SK-N-SH (cell line): ENCODE results near the gene SYNJ1.

Source experiments
- CTCF ChIP-seq: fragments of 200-600 bp; sonication (generic); IDR thresholded peaks from 2 replicates; pipeline ENCODE4 v1.6.1; 2017; ENCODE audit warnings: antibody characterized with exemption, mild to moderate bottlenecking, moderate library complexity
- FOSL2 ChIP-seq: IDR thresholded peaks from 2 replicates; pipeline ENCODE4 v1.4.0; 2012; ENCODE audit warnings: low read depth, mild to moderate bottlenecking, moderate library complexity, borderline replicate concordance
- YY1 ChIP-seq: IDR thresholded peaks from 2 replicates; pipeline ENCODE4 v1.4.0; 2012; ENCODE audit warnings: low read depth, mild to moderate bottlenecking

- no peak for TF ChIP-seq YY1
- no peak for TF ChIP-seq CTCF
- no peak for TF ChIP-seq FOSL2
These were observed 79.6 kb downstream of the SYNJ1 start for GRCh38 chr21:32648165-32648564.
